ENCODE data around the gene CLEC2L. TPM values are rescaled to one million over a fixed set of nuclear protein-coding genes. Genes with fewer than 3 reads are reported as not detected.
"Not testable (repeated sequence)": the region's sequence is repeated elsewhere in the genome, so short reads cannot be mapped to it uniquely, and the experiment has no call there.

CLEC2L gene
- total RNA-seq, 1 donor from 2014 or later: 0.52 TPM

DNA sequence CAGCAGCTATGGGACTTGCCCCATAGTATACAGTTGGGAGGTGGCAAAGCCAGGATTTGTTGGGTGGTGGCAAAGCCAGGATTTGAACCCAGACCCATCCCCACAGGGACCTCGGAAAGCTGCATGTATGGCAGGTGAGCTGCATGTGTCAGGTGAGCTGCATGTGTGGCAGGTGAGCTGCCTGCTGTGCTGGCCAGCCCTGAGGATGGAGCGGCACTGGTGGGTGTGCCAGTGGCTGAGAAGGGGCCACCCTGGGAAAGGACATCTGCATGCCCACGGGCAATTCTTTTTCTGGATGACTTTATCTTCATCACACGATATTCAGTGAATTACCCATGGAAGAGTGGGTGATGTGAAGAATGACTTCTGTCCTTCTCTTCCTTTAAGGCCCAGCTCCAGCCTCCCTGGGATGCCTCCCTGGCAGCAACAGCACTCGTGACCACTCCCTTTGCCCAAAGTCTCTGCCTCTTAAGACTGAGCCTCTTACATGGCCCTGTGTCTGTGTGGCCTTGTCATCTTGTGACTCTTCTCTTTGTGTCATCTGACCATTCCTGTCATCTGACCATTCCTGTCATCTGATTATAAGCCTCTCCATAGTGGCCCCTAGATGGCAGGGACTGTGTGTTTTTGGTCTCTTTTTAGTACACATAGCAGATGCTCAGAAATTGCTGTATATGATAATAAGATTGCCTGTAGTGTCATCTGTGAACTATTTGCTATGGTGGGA lies 25.0 kb downstream of the CLEC2L start:
- Histone ChIP-seq H3K27me3 (ENCODE audit: control insufficient read depth in 3 of 3, insufficient read depth in 3 of 3, low read length in 3 of 3) (no peaks in the 10 kb centered on the region), H3K9ac (ENCODE audit: low read depth in 1 of 3, low read length in 3 of 3) (no peak overlapping the region), H3K9me3 (ENCODE audit: control insufficient read depth in 3 of 3, low read length in 3 of 3) (no peaks in the 10 kb centered on the region), H3K36me3 (ENCODE audit: control insufficient read depth in 3 of 3, insufficient read depth in 3 of 3, low read length in 3 of 3) (no peaks in the 10 kb centered on the region), H3K4me3 (ENCODE audit: low read length in 3 of 3) (no peak overlapping the region), H3K4me1 (ENCODE audit: control insufficient read depth in 3 of 3, insufficient read depth in 3 of 3, low read length in 3 of 3) (peaks cover 0 to 4% (median 0%) of the 10 kb centered on the region in 3 donors), H3K27ac (ENCODE audit: low read depth, low read length) (no peak overlapping the region)

DNA sequence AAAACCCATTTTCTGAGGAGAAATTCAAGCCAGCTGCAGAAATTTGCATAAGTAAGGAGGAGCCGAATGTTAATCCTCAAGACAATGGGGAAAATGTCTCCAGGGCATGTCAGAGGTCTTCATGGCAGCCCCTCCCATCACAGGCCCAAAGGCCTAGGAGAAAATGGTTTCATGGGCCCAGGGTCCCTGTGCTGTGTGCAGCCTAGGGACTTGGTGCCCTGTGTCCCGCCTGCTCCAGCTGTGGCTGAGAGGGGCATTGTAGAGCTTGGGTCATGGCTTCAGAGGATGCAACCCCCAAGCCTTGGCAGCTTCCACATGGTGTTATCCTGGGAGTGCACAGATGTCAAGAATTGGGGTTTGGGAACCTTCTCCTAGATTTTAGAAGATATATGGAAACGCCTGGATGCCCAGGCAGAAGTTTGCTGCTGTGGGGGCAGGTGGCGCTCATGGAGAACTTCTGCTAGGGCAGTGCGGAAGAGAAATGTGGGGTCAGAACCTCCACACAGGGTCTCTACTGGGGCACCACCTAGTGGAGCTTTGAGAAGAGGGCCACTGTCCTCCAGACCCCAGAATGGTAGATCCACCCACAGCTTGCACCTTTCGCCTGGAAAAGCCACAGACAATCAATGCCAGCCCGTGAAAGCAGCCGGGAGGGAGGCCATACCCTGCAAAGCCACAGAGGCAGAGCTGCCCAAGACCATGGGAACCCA lies 30.7 kb downstream of the CLEC2L start:
- H3K9me3 ChIP-seq (ENCODE audit: control insufficient read depth in 3 of 3, low read length in 3 of 3); H3K9ac ChIP-seq (ENCODE audit: low read depth in 1 of 3, low read length in 3 of 3); H3K27me3 ChIP-seq (ENCODE audit: control insufficient read depth in 3 of 3, insufficient read depth in 3 of 3, low read length in 3 of 3); H3K4me1 ChIP-seq (ENCODE audit: control insufficient read depth in 3 of 3, insufficient read depth in 3 of 3, low read length in 3 of 3); H3K36me3 ChIP-seq (ENCODE audit: control insufficient read depth in 3 of 3, insufficient read depth in 3 of 3, low read length in 3 of 3); H3K27ac ChIP-seq (ENCODE audit: low read depth, low read length); H3K4me3 ChIP-seq (ENCODE audit: low read length in 3 of 3): not testable (repeated sequence)

DNA sequence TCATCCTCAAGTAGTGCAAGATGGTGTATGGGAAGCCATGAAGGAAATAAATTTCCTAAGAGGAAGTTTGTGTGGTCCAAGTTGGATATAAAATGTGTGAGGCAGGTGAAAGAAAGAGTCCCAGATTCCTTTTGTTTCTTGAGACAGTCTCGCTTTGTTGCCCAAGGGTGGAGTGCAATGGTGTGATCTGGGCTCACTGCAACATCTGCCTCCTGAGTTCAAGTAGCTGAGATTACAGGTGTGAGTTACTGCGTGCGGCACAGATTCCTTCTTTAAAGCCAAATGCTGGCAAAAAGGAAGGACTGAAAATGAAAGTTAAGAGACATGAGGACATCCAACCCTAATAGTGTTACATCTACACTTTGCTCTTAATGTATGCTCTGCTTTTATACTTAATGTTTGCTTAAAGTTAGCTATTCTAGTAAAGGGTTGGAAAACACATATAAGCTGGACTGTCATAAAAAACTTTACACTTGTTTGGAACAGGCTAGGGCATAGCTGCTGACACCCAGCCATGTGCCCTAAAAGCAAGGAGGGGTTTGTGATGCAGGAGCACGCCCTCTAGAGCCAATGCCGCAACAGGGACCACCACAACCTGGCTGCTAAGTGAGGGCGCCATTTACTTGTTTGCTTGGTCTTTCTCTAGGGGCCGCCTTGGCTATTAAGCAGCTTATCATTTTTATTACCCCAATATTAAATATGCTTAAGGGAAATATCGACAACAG lies 34.5 kb downstream of the CLEC2L start:
- no peaks in the 10 kb centered on the region for H3K36me3 ChIP-seq (ENCODE audit: control insufficient read depth in 3 of 3, insufficient read depth in 3 of 3, low read length in 3 of 3)
- H3K4me1 ChIP-seq (ENCODE audit: control insufficient read depth in 3 of 3, insufficient read depth in 3 of 3, low read length in 3 of 3): no peaks in the 10 kb centered on the region
- no peak overlapping the region for H3K9ac ChIP-seq (ENCODE audit: low read depth in 1 of 3, low read length in 3 of 3)
- H3K27ac ChIP-seq (ENCODE audit: low read depth, low read length): no peak overlapping the region
- H3K9me3 ChIP-seq (ENCODE audit: control insufficient read depth in 3 of 3, low read length in 3 of 3): no peaks in the 10 kb centered on the region
- no peak overlapping the region for H3K4me3 ChIP-seq (ENCODE audit: low read length in 3 of 3)
- H3K27me3 ChIP-seq (ENCODE audit: control insufficient read depth in 3 of 3, insufficient read depth in 3 of 3, low read length in 3 of 3): no peaks in the 10 kb centered on the region

DNA sequence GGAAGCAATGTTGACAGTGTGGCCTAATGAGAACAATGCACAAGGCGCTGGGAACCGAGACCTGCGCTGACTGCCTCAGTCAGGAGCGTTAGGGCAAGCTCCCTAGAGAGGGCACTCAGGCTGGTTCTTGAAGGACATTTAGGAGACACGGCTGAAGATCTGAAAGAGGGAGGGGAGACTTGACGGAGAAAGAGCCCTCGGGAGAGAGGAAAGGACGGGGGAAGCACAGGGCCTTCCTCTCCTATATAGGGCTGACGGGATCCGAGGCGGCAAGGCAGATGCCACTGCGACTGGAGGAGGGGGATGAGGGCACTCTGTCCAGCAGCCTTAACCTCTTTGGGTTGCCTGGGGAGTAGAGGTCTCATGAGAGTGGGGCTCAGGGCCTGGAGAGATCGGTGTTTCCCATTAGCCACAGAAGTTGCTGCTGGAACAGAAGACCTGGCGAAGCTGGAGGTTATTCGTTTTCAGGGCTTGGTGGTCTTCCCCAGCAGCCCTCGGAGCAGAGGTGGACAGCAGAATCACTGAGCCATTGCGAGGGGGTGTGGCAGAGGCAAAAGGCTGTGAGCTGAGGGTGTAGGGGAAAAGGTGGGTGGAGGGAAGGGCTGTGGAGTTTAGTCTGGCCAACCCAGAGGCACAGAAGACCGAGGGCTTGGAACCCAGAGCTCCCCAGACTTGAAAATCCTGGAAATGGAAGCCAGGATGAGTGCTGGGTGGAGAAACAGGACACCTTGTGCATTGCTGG lies 36.0 kb downstream of the CLEC2L start:
- H3K4me3 ChIP-seq (ENCODE audit: low read length in 3 of 3): no peak overlapping the region
- H3K9ac ChIP-seq (ENCODE audit: low read depth in 1 of 3, low read length in 3 of 3): no peak overlapping the region
- no peaks in the 10 kb centered on the region for H3K9me3 ChIP-seq (ENCODE audit: control insufficient read depth in 3 of 3, low read length in 3 of 3)
- H3K27ac ChIP-seq (ENCODE audit: low read depth, low read length): no peak overlapping the region
- peaks cover 0 to 2% (median 0%) of the 10 kb centered on the region in 3 donors for H3K36me3 ChIP-seq (ENCODE audit: control insufficient read depth in 3 of 3, insufficient read depth in 3 of 3, low read length in 3 of 3)
- peaks cover 0 to 4% (median 2%) of the 10 kb centered on the region in 3 donors for H3K4me1 ChIP-seq (ENCODE audit: control insufficient read depth in 3 of 3, insufficient read depth in 3 of 3, low read length in 3 of 3)
- no peaks in the 10 kb centered on the region for H3K27me3 ChIP-seq (ENCODE audit: control insufficient read depth in 3 of 3, insufficient read depth in 3 of 3, low read length in 3 of 3)

DNA sequence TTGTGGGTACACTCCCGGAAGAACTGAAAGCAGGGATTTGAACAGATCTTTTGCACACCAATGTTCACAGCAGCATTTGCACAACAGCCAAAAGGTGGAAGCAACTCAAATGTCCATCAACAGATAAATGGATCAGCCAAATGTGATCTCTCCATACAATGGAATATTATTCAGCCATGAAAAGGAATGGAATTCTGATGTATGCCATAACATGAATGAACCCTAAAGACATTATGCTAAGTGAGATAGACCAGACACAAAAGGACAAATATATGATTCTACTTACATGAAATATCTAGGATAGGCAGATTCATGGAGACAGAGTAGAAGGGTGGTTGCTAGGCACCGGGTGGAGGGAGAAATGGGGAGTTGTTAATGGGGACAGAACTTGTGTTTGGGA lies 36.7 kb downstream of the CLEC2L start:
- Histone ChIP-seq H3K36me3 (ENCODE audit: control insufficient read depth in 3 of 3, insufficient read depth in 3 of 3, low read length in 3 of 3) (peaks cover 0 to 2% (median 0%) of the 10 kb centered on the region in 3 donors), H3K27ac (ENCODE audit: low read depth, low read length) (no peak overlapping the region), H3K9ac (ENCODE audit: low read depth in 1 of 3, low read length in 3 of 3) (no peak overlapping the region), H3K27me3 (ENCODE audit: control insufficient read depth in 3 of 3, insufficient read depth in 3 of 3, low read length in 3 of 3) (no peaks in the 10 kb centered on the region), H3K9me3 (ENCODE audit: control insufficient read depth in 3 of 3, low read length in 3 of 3) (no peaks in the 10 kb centered on the region), H3K4me1 (ENCODE audit: control insufficient read depth in 3 of 3, insufficient read depth in 3 of 3, low read length in 3 of 3) (peaks cover 0 to 4% (median 4%) of the 10 kb centered on the region in 3 donors), H3K4me3 (ENCODE audit: low read length in 3 of 3) (no peak overlapping the region)

DNA sequence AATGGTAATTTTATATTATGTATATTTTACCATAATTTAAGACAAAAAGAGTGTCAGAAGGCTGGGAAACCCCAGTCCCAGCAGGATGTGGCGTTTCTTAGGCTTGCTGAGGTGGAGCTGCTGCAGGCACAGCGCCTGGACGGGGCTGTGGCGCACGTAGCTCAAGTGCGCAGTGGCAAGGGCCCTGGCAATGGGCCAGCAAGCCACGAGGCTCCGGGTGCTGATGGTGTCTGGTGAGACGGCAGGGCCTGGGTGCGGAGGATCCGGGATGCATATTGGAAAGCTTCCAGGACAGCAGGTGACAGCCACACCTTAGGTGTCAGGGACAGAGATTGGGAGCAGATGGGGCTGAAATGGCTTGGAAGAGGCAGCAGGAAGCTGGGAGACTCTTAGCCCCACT lies 37.2 kb downstream of the CLEC2L start:
- Histone ChIP-seq H3K27me3 (ENCODE audit: control insufficient read depth in 3 of 3, insufficient read depth in 3 of 3, low read length in 3 of 3) (no peaks in the 10 kb centered on the region), H3K4me1 (ENCODE audit: control insufficient read depth in 3 of 3, insufficient read depth in 3 of 3, low read length in 3 of 3) (peaks cover 0 to 4% (median 4%) of the 10 kb centered on the region in 3 donors), H3K27ac (ENCODE audit: low read depth, low read length) (no peak overlapping the region), H3K9me3 (ENCODE audit: control insufficient read depth in 3 of 3, low read length in 3 of 3) (no peaks in the 10 kb centered on the region), H3K4me3 (ENCODE audit: low read length in 3 of 3) (no peak overlapping the region), H3K9ac (ENCODE audit: low read depth in 1 of 3, low read length in 3 of 3) (no peak overlapping the region), H3K36me3 (ENCODE audit: control insufficient read depth in 3 of 3, insufficient read depth in 3 of 3, low read length in 3 of 3) (peaks cover 0 to 2% (median 0%) of the 10 kb centered on the region in 3 donors)

DNA sequence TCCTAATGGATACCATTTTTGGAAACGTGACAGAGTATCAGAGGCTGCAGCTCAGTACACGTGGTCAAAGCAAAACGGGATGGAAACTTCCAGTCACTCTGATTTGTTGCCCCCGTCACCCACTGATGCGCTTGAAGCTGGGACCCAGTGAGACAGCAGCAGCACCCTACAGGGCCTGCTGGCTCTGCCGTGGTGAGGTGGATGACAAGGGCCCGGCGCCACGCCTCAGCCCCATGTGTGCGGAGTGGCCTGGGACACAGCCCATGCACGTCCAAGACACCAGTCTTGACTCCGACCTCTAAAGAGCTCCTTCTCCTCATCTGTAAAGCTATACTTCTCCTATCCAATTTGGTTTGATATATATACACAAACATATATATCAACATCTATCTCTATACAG lies 39.0 kb downstream of the CLEC2L start:
- H3K36me3 ChIP-seq (ENCODE audit: control insufficient read depth in 3 of 3, insufficient read depth in 3 of 3, low read length in 3 of 3): peaks cover 0 to 2% (median 0%) of the 10 kb centered on the region in 3 donors
- H3K4me3 ChIP-seq (ENCODE audit: low read length in 3 of 3): no peak overlapping the region
- H3K27me3 ChIP-seq (ENCODE audit: control insufficient read depth in 3 of 3, insufficient read depth in 3 of 3, low read length in 3 of 3): no peaks in the 10 kb centered on the region
- H3K27ac ChIP-seq (ENCODE audit: low read depth, low read length): no peak overlapping the region
- no peaks in the 10 kb centered on the region for H3K9me3 ChIP-seq (ENCODE audit: control insufficient read depth in 3 of 3, low read length in 3 of 3)
- peaks cover 0 to 4% (median 4%) of the 10 kb centered on the region in 3 donors for H3K4me1 ChIP-seq (ENCODE audit: control insufficient read depth in 3 of 3, insufficient read depth in 3 of 3, low read length in 3 of 3)
- no peak overlapping the region for H3K9ac ChIP-seq (ENCODE audit: low read depth in 1 of 3, low read length in 3 of 3)

DNA sequence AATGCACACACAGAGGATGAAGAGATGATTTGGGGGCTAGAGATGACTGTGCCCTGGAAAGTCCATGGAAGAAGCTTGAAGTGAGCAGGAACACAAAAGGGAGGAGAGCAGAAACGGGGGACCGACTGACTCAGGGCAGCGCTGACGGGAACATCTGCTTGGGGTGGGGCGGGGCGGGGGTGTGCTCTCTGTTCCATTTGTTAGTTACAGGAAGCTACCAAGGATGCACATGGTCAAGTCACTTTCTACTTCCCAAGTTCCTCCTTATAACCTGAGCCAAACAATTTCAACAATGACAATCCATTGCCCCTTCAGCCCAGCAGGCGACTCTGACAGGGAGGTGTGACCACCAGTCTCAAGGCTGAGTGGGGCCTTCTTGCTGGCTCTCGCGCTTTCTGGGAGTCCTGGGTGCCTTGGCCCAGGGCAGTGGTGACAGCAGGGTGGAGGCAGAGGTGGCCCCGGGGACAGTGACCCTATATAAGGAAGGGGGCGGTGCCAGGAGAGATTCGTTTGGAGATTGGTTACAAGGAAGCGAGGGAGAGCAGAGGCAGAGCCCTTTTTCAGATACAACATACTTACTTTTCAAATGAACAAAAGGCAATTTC lies 39.6 kb downstream of the CLEC2L start:
- H3K27me3 ChIP-seq (ENCODE audit: control insufficient read depth in 3 of 3, insufficient read depth in 3 of 3, low read length in 3 of 3): no peaks in the 10 kb centered on the region

DNA sequence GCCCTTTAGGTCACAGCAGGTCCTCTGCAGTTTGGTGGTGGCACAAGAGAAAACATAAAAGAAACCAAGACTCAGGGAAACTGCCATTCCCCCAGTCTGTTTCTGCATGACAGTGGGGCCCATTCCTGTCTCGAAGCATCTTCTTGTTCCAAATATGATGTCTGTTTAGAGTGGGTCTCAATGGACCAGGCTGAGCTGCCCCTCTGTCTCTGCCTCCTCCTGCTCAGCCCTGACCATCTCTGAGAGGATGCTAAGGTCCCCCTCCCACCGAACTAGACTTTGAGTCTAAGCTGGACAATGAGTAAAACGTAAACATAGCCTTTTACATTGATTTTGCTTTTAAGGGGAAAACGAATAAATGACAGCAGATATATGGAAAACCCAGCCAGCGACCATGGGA lies 40.4 kb downstream of the CLEC2L start:
- no peak overlapping the region for H3K9ac ChIP-seq (ENCODE audit: low read depth in 1 of 3, low read length in 3 of 3)
- no peaks in the 10 kb centered on the region for H3K9me3 ChIP-seq (ENCODE audit: control insufficient read depth in 3 of 3, low read length in 3 of 3)
- H3K27me3 ChIP-seq (ENCODE audit: control insufficient read depth in 3 of 3, insufficient read depth in 3 of 3, low read length in 3 of 3): no peaks in the 10 kb centered on the region
- H3K27ac ChIP-seq (ENCODE audit: low read depth, low read length): no peak overlapping the region
- H3K36me3 ChIP-seq (ENCODE audit: control insufficient read depth in 3 of 3, insufficient read depth in 3 of 3, low read length in 3 of 3): peaks cover 0 to 2% (median 0%) of the 10 kb centered on the region in 3 donors
- H3K4me3 ChIP-seq (ENCODE audit: low read length in 3 of 3): no peak overlapping the region
- peaks cover 0 to 4% (median 4%) of the 10 kb centered on the region in 3 donors for H3K4me1 ChIP-seq (ENCODE audit: control insufficient read depth in 3 of 3, insufficient read depth in 3 of 3, low read length in 3 of 3)

More for the DNA sequence above, 39.6 kb downstream of the CLEC2L start:
- no peak overlapping the region for H3K27ac ChIP-seq (ENCODE audit: low read depth, low read length)
- no peak overlapping the region for H3K9ac ChIP-seq (ENCODE audit: low read depth in 1 of 3, low read length in 3 of 3)
- no peaks in the 10 kb centered on the region for H3K9me3 ChIP-seq (ENCODE audit: control insufficient read depth in 3 of 3, low read length in 3 of 3)
- H3K4me1 ChIP-seq (ENCODE audit: control insufficient read depth in 3 of 3, insufficient read depth in 3 of 3, low read length in 3 of 3): peaks cover 0 to 4% (median 4%) of the 10 kb centered on the region in 3 donors
- peaks cover 0 to 2% (median 0%) of the 10 kb centered on the region in 3 donors for H3K36me3 ChIP-seq (ENCODE audit: control insufficient read depth in 3 of 3, insufficient read depth in 3 of 3, low read length in 3 of 3)
- no peak overlapping the region for H3K4me3 ChIP-seq (ENCODE audit: low read length in 3 of 3)

Data from skeletal muscle tissue (tissue), 4 donors.